ENCODE data around the gene FSTL4.

DNA sequence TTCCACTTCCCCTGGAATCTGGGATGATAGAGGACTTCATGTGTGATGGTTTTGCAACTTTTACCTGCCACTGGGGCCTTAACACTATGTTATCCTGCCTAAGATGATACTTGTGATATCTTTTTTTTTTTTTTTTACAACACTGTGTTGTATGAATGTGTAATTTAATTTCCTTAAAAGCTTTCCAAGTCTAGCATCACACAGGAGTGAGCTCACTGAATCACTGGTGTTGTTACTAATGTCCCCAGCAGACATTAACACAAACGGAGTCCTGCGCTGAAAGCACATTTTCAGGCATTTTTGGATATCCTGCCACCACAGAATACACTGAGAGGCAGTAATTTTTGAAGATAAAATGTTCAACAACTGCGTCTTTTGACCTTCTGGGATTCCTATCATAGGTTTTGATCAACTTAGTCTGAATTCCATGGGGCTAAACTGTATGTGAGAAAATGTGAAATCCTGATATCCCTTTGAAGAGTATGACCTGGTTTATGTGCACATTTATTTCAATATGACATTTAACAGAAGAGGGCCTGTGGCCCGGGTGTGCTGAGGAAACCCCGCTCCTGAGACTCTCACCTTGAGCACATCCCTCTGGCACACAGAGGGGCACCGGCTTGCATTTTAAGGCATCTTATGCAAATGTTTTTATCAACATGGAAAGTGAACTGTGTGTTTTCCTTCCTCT is 118.0 kb downstream of the FSTL4 start:
- TF ChIP-seq CTCF (IDR thresholded peaks at IDR 0.05; ENCODE audit: borderline replicate concordance, extremely low read depth, low read length, poor library complexity, severe bottlenecking): no peak
- no peak for TF ChIP-seq EZH2 (IDR thresholded peaks at IDR 0.05; ENCODE audit: borderline replicate concordance, low read depth, low read length, severe bottlenecking)
